Adrenal gland (tissue), 12 donors: ENCODE data around the gene AGAP3. TPM values are rescaled to one million over a fixed set of nuclear protein-coding genes. Genes with fewer than 3 reads are reported as not detected.

ENCODE experiments used
- DNase-seq, 7 donors: peaks; one replicate each; pipeline ENCODE4 v3.0.0-alpha.2; 2019 to 2020
- H3K27ac ChIP-seq, 5 donors: fragments of 200-600 bp; sonication (generic) in 4 of 5; 1 replicate in 3 of 5; 2 replicates in 2 of 5; pipeline versions ENCODE4 v1.5.1 to v1.8.0; 2016 to 2020; ENCODE audit warnings: mild to moderate bottlenecking in 1 of 5
- H3K27me3 ChIP-seq: fragments of 200-600 bp; 2 replicates; pipeline ENCODE4 v1.8.0; 2021
- H3K36me3 ChIP-seq, 2 donors: fragments of 200-600 bp; replicated peaks in 1 of 2; 1 replicate in 1 of 2; 2 replicates in 1 of 2; pipeline versions ENCODE4 v1.5.1 to v1.8.0; 2018 to 2022
- H3K4me1 ChIP-seq, 2 donors: fragments of 200-600 bp; replicated peaks in 1 of 2; 1 replicate in 1 of 2; 2 replicates in 1 of 2; pipeline versions ENCODE4 v1.5.1 to v1.8.0; 2018 to 2021
- H3K4me3 ChIP-seq, 4 donors: fragments of 200-600 bp; sonication (generic) in 3 of 4; one replicate each; pipeline ENCODE4 v1.5.1; 2016 to 2018
- H3K9me3 ChIP-seq, 3 donors: fragments of 200-600 bp; sonication (generic) in 1 of 3; replicated peaks in 1 of 3; 1 replicate in 2 of 3; 2 replicates in 1 of 3; pipeline versions ENCODE4 v1.5.1 to v1.8.0; 2016 to 2021
- CTCF ChIP-seq, 6 experiments: fragments of 450-650 bp in 4 of 6; fragments of 200-600 bp in 2 of 6; sonication (generic) in 1 of 6; IDR thresholded peaks; 1 replicate in 5 of 6; 2 replicates in 1 of 6; pipeline versions ENCODE4 v1.5.1 to v1.8.0; 2016 to 2021; ENCODE audit warnings: antibody characterized with exemption in 6 of 6, mild to moderate bottlenecking in 2 of 6, moderate library complexity in 1 of 6
- POLR2A ChIP-seq, 2 donors: fragments of 450-650 bp; IDR thresholded peaks; one replicate each; pipeline ENCODE4 v1.6.1; 2017; ENCODE audit warnings: antibody characterized with exemption in 2 of 2, mild to moderate bottlenecking in 2 of 2, moderate library complexity in 1 of 2
- WGBS, 4 donors: extraction: QIAGEN DNeasy Blood & Tissue Kit in 2 of 4; methylation state at CpG; one replicate each; pipeline versions ENCODE4 v1.1.5 to v1.1.7; 2013 to 2017; 5-methylcytosine and 5-hydroxymethylcytosine counted together
- intact Hi-C, 2 donors: fragments of 100-400 bp; cut with DNase I; formaldehyde crosslinking; loops; one replicate each; pipeline versions ENCODE4 v1.14.1 to v1.15.0; 2022 to 2023
- polyA plus RNA-seq, 3 donors: library from polyadenylated mRNA; stranded (reverse); fragments of 200-250 nt in 2 of 3; fragments of 350-450 nt in 1 of 3; fragmentation: Illumina TruSeq in 1 of 3; extraction: RNeasy Lipid Tissue Mini Kit (QIAGEN cat#74804) in 1 of 3; gene quantifications; one replicate each; pipeline ENCODE4 v1.2.3, GENCODE V29; 2013 to 2014
- total RNA-seq, 9 donors: library from RNA; depleted of rRNA in 4 of 9; stranded (reverse); fragments of >200 nt in 4 of 9; fragments of 120-200 nt in 1 of 9; fragmentation: NEBNext Ultra II Directional in 1 of 9; extraction: Animal tissue kit (Norgen Biotek cat#: 25700) in 1 of 9; gene quantifications; one replicate each; pipeline versions ENCODE4 v1.1.0 to v1.2.4, GENCODE V29; 2013 to 2023
- donor health status: healthy with polysubstance abuse.
- donor health status: Bipolar disorder and iron deficiency.
- donor health status: DM: yes; HTN: yes; CAD: no.
- donor health status: DM: no; HTN: no; CAD: no.
- donor health status: DM: no; HTN: no; CAD: no.
- donor health status: DM: yes; HTN: yes; CAD: no.

Gene AGAP3
- total and polyA plus RNA-seq, 12 donors = 17.2 to 236 (median 50.9) TPM

GRCh38 chr7:151141855-151142685, 55.8 kb downstream of the AGAP3 start:
- H3K4me1 ChIP-seq = no peaks in the 10 kb centered on the region
- WGBS, 4 donors = 90 to 94% (median 91%) methylated on average over 19 to 31 of the region's 31 CpGs
- no peak overlapping the region for H3K4me3 ChIP-seq
- intact Hi-C loops = no loop called here
- no peaks in the 10 kb centered on the region for H3K9me3 ChIP-seq
- peak in 2 of 7 donors; percentile 9 to 46 for DNase-seq
- peaks cover 0 to 31% of the 10 kb centered on the region in 2 donors for H3K36me3 ChIP-seq
- H3K27ac ChIP-seq = no peak overlapping the region
- TF ChIP-seq POLR2A (IDR thresholded peaks at IDR 0.05) (no peak), CTCF (IDR thresholded peaks at IDR 0.05) (no peak)
- no peaks in the 10 kb centered on the region for H3K27me3 ChIP-seq

GRCh38 chr7:151142686-151143040, 56.4 kb downstream of the AGAP3 start:
- peaks cover 0 to 31% of the 10 kb centered on the region in 2 donors for H3K36me3 ChIP-seq
- TF ChIP-seq POLR2A (IDR thresholded peaks at IDR 0.05) (no peak), CTCF (IDR thresholded peaks at IDR 0.05) (no peak)
- H3K4me3 ChIP-seq = no peak overlapping the region
- no peak overlapping the region for H3K27ac ChIP-seq
- intact Hi-C loops = no loop called here
- 68 to 83% (median 80%) methylated on average over 1 to 10 of the region's 10 CpGs for WGBS, 4 donors
- no peaks in the 10 kb centered on the region for H3K27me3 ChIP-seq
- no peaks in the 10 kb centered on the region for H3K4me1 ChIP-seq
- peak in 2 of 7 donors; percentile 2 to 36 for DNase-seq
- no peaks in the 10 kb centered on the region for H3K9me3 ChIP-seq

GRCh38 chr7:151143261-151144015, 57.2 kb downstream of the AGAP3 start:
- intact Hi-C loops = no loop called here
- Histone ChIP-seq H3K4me3 (no peak overlapping the region), H3K36me3 (peaks cover 0 to 31% of the 10 kb centered on the region in 2 donors), H3K27me3 (no peaks in the 10 kb centered on the region), H3K9me3 (no peaks in the 10 kb centered on the region), H3K27ac (no peak overlapping the region), H3K4me1 (no peaks in the 10 kb centered on the region)
- TF ChIP-seq POLR2A (IDR thresholded peaks at IDR 0.05) (no peak), CTCF (IDR thresholded peaks at IDR 0.05) (no peak)
- DNase-seq = peak in 2 of 7 donors; percentile 13 to 50
- WGBS, 4 donors = 81 to 87% (median 85%) methylated on average over 24 to 25 of the region's 25 CpGs

- DNase-seq = peak in 3 of 7 donors; percentile 6 to 34 (median 8)
- Histone ChIP-seq H3K27me3 (no peaks in the 10 kb centered on the region), H3K36me3 (peaks cover 0 to 31% of the 10 kb centered on the region in 2 donors), H3K4me1 (no peaks in the 10 kb centered on the region), H3K9me3 (no peaks in the 10 kb centered on the region), H3K4me3 (no peak overlapping the region), H3K27ac (no peak overlapping the region)
- intact Hi-C loops = no loop called here
- TF ChIP-seq CTCF (IDR thresholded peaks at IDR 0.05) (no peak), POLR2A (IDR thresholded peaks at IDR 0.05) (no peak)
- 94 to 99% (median 96%) methylated on average over 6 to 7 of the region's 7 CpGs for WGBS, 4 donors
Observed at GRCh38 chr7:151144387-151144786, 58.1 kb downstream of the AGAP3 start.
